ENCODE measurements around the gene ZNF3. TPM values are rescaled to one million over a fixed set of nuclear protein-coding genes. Genes with fewer than 3 reads are reported as not detected.
A peak's percentile ranks its signal among the peaks of the same experiment; 100 is the strongest.

The ZNF3 gene
- total RNA-seq, 1 donor from 2014 or later = 56.0 TPM

- Histone ChIP-seq H3K4me3 (no peak overlapping the region), H3K27ac (no peak overlapping the region), H3F3A (ENCODE audit: low read depth) (peaks cover 42% of the 10 kb centered on the region), H3K36me3 (peaks cover 18% of the 10 kb centered on the region), H3K27me3 (no peaks in the 10 kb centered on the region), H3K4me1 (peaks cover 14% of the 10 kb centered on the region), H3K9ac (no peak overlapping the region), H3K4me2 (no peak overlapping the region), H3K9me3 (ENCODE audit: low read depth) (no peaks in the 10 kb centered on the region), H4K20me1 (ENCODE audit: low read depth) (peaks cover 21% of the 10 kb centered on the region), H3K79me2 (ENCODE audit: low read depth) (peaks cover 40% of the 10 kb centered on the region), H2AFZ (replicated peaks) (no peak overlapping the region)
- DNase-seq (ENCODE audit: low spot score) = no peak
- TF ChIP-seq EZH2phosphoT487 (IDR thresholded peaks at IDR 0.05) = no peak
- peaks cover 33% of the 10 kb centered on the region for H3K4me1 Mint-ChIP-seq
- no peaks in the 10 kb centered on the region for H3K9me3 Mint-ChIP-seq
- peak overlapping the region; percentile 95 for H3K4me3 Mint-ChIP-seq
- H3K36me3 Mint-ChIP-seq = peaks cover 32% of the 10 kb centered on the region
- peaks cover 24% of the 10 kb centered on the region for H3K27me3 Mint-ChIP-seq (ENCODE audit: insufficient read depth, low read depth)
- peak overlapping the region; percentile 81 for H3K27ac Mint-ChIP-seq
These were observed 21.7 kb upstream of the ZNF3 start for GRCh38 chr7:100102950-100103840.

GRCh38 chr7:100101016-100101862 is 19.7 kb upstream of the ZNF3 start, which contains the start of the genes AP4M1 and MCM7:
Gene AP4M1 (plus strand): TSS chr7:100101643. CDS start chr7:100101715, 72 bp downstream.
Gene MCM7 (minus strand): TSS chr7:100101397. CDS start chr7:100101294, 103 bp downstream.
- peak within 1 kb of the TSS; percentile 61 for H2AFZ ChIP-seq (replicated peaks)
- peaks cover 41% of the 10 kb centered on the region for H3K4me1 Mint-ChIP-seq
- H3K9me3 Mint-ChIP-seq = no peaks in the 10 kb centered on the region
- H3K27ac Mint-ChIP-seq = peak within 1 kb of the TSS; percentile 98
- H3K27ac ChIP-seq = peak within 1 kb of the TSS; percentile 98
- H3K79me2 ChIP-seq (ENCODE audit: low read depth) = peaks cover 58% of the 10 kb centered on the region
- peak within 1 kb of the TSS; percentile 95 for H3K4me3 Mint-ChIP-seq
- H3F3A ChIP-seq (ENCODE audit: low read depth) = peaks cover 60% of the 10 kb centered on the region
- H3K36me3 ChIP-seq = peaks cover 23% of the 10 kb centered on the region
- H3K4me1 ChIP-seq = peaks cover 14% of the 10 kb centered on the region
- H3K4me2 ChIP-seq = peak within 1 kb of the TSS; percentile 100
- H3K27me3 ChIP-seq = no peaks in the 10 kb centered on the region
- H4K20me1 ChIP-seq (ENCODE audit: low read depth) = peaks cover 39% of the 10 kb centered on the region
- H3K9me3 ChIP-seq (ENCODE audit: low read depth) = no peaks in the 10 kb centered on the region
- H3K36me3 Mint-ChIP-seq = peaks cover 38% of the 10 kb centered on the region
- H3K4me3 ChIP-seq = peak within 1 kb of the TSS; percentile 94
- peak within 1 kb of the TSS; percentile 99 for H3K9ac ChIP-seq
- peaks cover 25% of the 10 kb centered on the region for H3K27me3 Mint-ChIP-seq (ENCODE audit: insufficient read depth, low read depth)
- DNase-seq (ENCODE audit: low spot score) = peak; percentile 99
- TF ChIP-seq EZH2phosphoT487 (IDR thresholded peaks at IDR 0.05) (no peak), EZH2 (IDR thresholded peaks at IDR 0.05) (no peak), CTCF (IDR thresholded peaks at IDR 0.05) (no peak)

- peak; percentile 97 for DNase-seq (ENCODE audit: low spot score)
- Histone ChIP-seq H3K27ac (peak overlapping the region; percentile 98), H3K9ac (peak overlapping the region; percentile 99), H3K4me1 (peaks cover 14% of the 10 kb centered on the region), H3K9me3 (ENCODE audit: low read depth) (no peaks in the 10 kb centered on the region), H3K79me2 (ENCODE audit: low read depth) (peaks cover 65% of the 10 kb centered on the region), H3F3A (ENCODE audit: low read depth) (peaks cover 67% of the 10 kb centered on the region), H3K4me3 (peak overlapping the region; percentile 94), H3K27me3 (no peaks in the 10 kb centered on the region), H4K20me1 (ENCODE audit: low read depth) (peaks cover 46% of the 10 kb centered on the region), H3K4me2 (peak overlapping the region; percentile 100), H2AFZ (replicated peaks) (peak overlapping the region; percentile 4), H3K36me3 (peaks cover 23% of the 10 kb centered on the region)
- no peak for TF ChIP-seq CTCF (IDR thresholded peaks at IDR 0.05)
- Mint-ChIP-seq H3K9me3 (no peaks in the 10 kb centered on the region), H3K4me3 (peak overlapping the region; percentile 95), H3K27ac (peak overlapping the region; percentile 98), H3K27me3 (ENCODE audit: insufficient read depth, low read depth) (peaks cover 29% of the 10 kb centered on the region), H3K36me3 (peaks cover 44% of the 10 kb centered on the region), H3K4me1 (peaks cover 41% of the 10 kb centered on the region)
These were observed 19.0 kb upstream of the ZNF3 start for GRCh38 chr7:100100420-100101015.
